ENCODE data around the gene NAGPA.

The NAGPA gene

GRCh38 chr16:4976079-4976478 is 57.7 kb downstream of the NAGPA start:
- no peak for DNase-seq (ENCODE audit: low spot score)
